Hepatocyte (in vitro differentiated cells): ENCODE results near the gene SH2B2. TPM values are rescaled to one million over a fixed set of nuclear protein-coding genes. Genes with fewer than 3 reads are reported as not detected.
"Not testable (repeated sequence)": the region's sequence is repeated elsewhere in the genome, so short reads cannot be mapped to it uniquely, and the experiment has no call there.

Source experiments
- DNase-seq: peaks from one replicate; pipeline ENCODE4 v3.0.0-alpha.2; 2016; ENCODE audit warnings: low spot score
- H2AFZ ChIP-seq: fragments of 200-600 bp; sonication (generic); 2 replicates; pipeline ENCODE4 v1.6.0; 2016; ENCODE audit warnings: antibody characterized with exemption, mild to moderate bottlenecking
- H3K27ac ChIP-seq: fragments of 200-600 bp; sonication (generic); 2 replicates; pipeline ENCODE4 v1.5.1; 2016; ENCODE audit warnings: mild to moderate bottlenecking
- H3K27me3 ChIP-seq: fragments of 200-600 bp; sonication (generic); 2 replicates; pipeline ENCODE4 v1.6.1; 2016
- H3K36me3 ChIP-seq: fragments of 200-600 bp; sonication (generic); replicated peaks from 2 replicates; pipeline ENCODE4 v1.5.1; 2016; ENCODE audit warnings: low read depth; ENCODE audit not compliant: insufficient read depth
- H3K4me1 ChIP-seq: fragments of 200-600 bp; sonication (generic); 2 replicates; pipeline ENCODE4 v1.5.1; 2016; ENCODE audit warnings: mild to moderate bottlenecking, moderate library complexity; ENCODE audit not compliant: insufficient read depth
- H3K4me2 ChIP-seq: fragments of 200-600 bp; sonication (generic); 2 replicates; pipeline ENCODE4 v1.6.0; 2016
- H3K4me3 ChIP-seq: fragments of 200-600 bp; sonication (generic); 2 replicates; pipeline ENCODE4 v1.5.1; 2016; ENCODE audit warnings: mild to moderate bottlenecking
- H3K79me2 ChIP-seq: fragments of 200-600 bp; sonication (generic); 2 replicates; pipeline ENCODE4 v1.6.0; 2017; ENCODE audit warnings: mild to moderate bottlenecking
- H3K9me2 ChIP-seq: fragments of 200-600 bp; sonication (generic); replicated peaks from 2 replicates; pipeline ENCODE4 v1.6.0; 2017; ENCODE audit warnings: mild to moderate bottlenecking; ENCODE audit not compliant: insufficient read depth
- H3K9me3 ChIP-seq: fragments of 200-600 bp; sonication (generic); 2 replicates; pipeline ENCODE4 v1.5.1; 2016; ENCODE audit warnings: low read depth, mild to moderate bottlenecking
- H4K20me1 ChIP-seq: fragments of 200-600 bp; sonication (generic); 2 replicates; pipeline ENCODE4 v1.6.0; 2016; ENCODE audit warnings: mild to moderate bottlenecking; ENCODE audit not compliant: insufficient read depth, poor library complexity, severe bottlenecking
- CTCF ChIP-seq: fragments of 200-600 bp; sonication (generic); IDR thresholded peaks from 2 replicates; pipeline ENCODE4 v1.5.1; 2016; ENCODE audit warnings: antibody characterized with exemption, mild to moderate bottlenecking; ENCODE audit not compliant: poor library complexity
- EZH2 ChIP-seq: fragments of 200-600 bp; sonication (generic); IDR thresholded peaks from 2 replicates; pipeline ENCODE4 v1.6.1; 2016; ENCODE audit warnings: antibody characterized with exemption, mild to moderate bottlenecking, borderline replicate concordance
- EZH2phosphoT487 ChIP-seq: fragments of 200-600 bp; sonication (generic); IDR thresholded peaks from one replicate; pipeline ENCODE4 v1.6.1; 2018; ENCODE audit warnings: antibody characterized with exemption, mild to moderate bottlenecking, low read depth, moderate library complexity; ENCODE audit not compliant: unreplicated experiment, severe bottlenecking
- WGBS: methylation state at CpG from one replicate; pipeline ENCODE4 v1.1.6; 2016; ENCODE audit warnings: low lambda C conversion rate; ENCODE audit errors: missing lambda C conversion rate; 5-methylcytosine and 5-hydroxymethylcytosine counted together
- polyA plus RNA-seq: library from polyadenylated mRNA; unstranded; fragments of >200 nt; fragmentation: Nextera tagmentation; extraction: Ambion mirVana; gene quantifications from 2 replicates; pipeline ENCODE4 v1.2.1, GENCODE V29; 2016
- total RNA-seq: library from RNA; depleted of rRNA; stranded (reverse); fragments of >200 nt; gene quantifications from 2 replicates; pipeline ENCODE4 v1.2.3, GENCODE V29; 2014

SH2B2 gene
- total and polyA plus RNA-seq, 2 experiments from 2014 or later = 3.2 to 7.1 TPM

- DNase-seq = no peak
- Histone ChIP-seq H3K79me2 (no peaks in the 10 kb centered on the region), H3K4me1 (no peaks in the 10 kb centered on the region), H3K27me3 (no peaks in the 10 kb centered on the region), H3K27ac (no peak overlapping the region), H3K4me3 (no peak overlapping the region), H4K20me1 (no peaks in the 10 kb centered on the region), H3K4me2 (no peak overlapping the region), H3K9me2 (no peaks in the 10 kb centered on the region), H3K36me3 (no peaks in the 10 kb centered on the region), H3K9me3 (no peaks in the 10 kb centered on the region), H2AFZ (no peak overlapping the region)
- 94% methylated on average over 3 of the region's 8 CpGs for WGBS
- TF ChIP-seq EZH2phosphoT487 (no peak), CTCF (no peak), EZH2 (no peak)
Observed at GRCh38 chr7:102322202-102322715, 35.6 kb downstream of the SH2B2 start.

GRCh38 chr7:102323914-102324195 is 37.2 kb downstream of the SH2B2 start:
- Histone ChIP-seq H3K27ac (no peak overlapping the region), H3K4me3 (no peak overlapping the region), H3K36me3 (no peaks in the 10 kb centered on the region), H3K27me3 (no peaks in the 10 kb centered on the region), H3K4me2 (no peak overlapping the region), H3K79me2 (no peaks in the 10 kb centered on the region), H3K4me1 (no peaks in the 10 kb centered on the region), H2AFZ (no peak overlapping the region), H4K20me1 (no peaks in the 10 kb centered on the region), H3K9me3 (no peaks in the 10 kb centered on the region), H3K9me2 (no peaks in the 10 kb centered on the region)
- no peak for DNase-seq
- WGBS = 90% methylated on average over 5 of the region's 5 CpGs
- TF ChIP-seq CTCF = no peak
- no peak for TF ChIP-seq EZH2phosphoT487
- TF ChIP-seq EZH2 = no peak

GRCh38 chr7:102325106-102325505 is 38.4 kb downstream of the SH2B2 start:
- H3K4me2 ChIP-seq, H2AFZ ChIP-seq, H3K9me2 ChIP-seq, H3K79me2 ChIP-seq, H3K36me3 ChIP-seq, DNase-seq, H3K9me3 ChIP-seq, H4K20me1 ChIP-seq, H3K27ac ChIP-seq, H3K27me3 ChIP-seq, H3K4me3 ChIP-seq, H3K4me1 ChIP-seq: not testable (repeated sequence)
- 92% methylated on average over 11 of the region's 11 CpGs for WGBS

GRCh38 chr7:102326157-102326889 is 39.7 kb downstream of the SH2B2 start:
- 90% methylated on average over 11 of the region's 11 CpGs for WGBS
- DNase-seq = no peak
- H3K27me3 ChIP-seq = no peaks in the 10 kb centered on the region

GRCh38 chr7:102327183-102327582 is 40.5 kb downstream of the SH2B2 start:
- H4K20me1 ChIP-seq, H3K4me2 ChIP-seq, H3K79me2 ChIP-seq, H3K4me1 ChIP-seq, H3K9me2 ChIP-seq, H3K27ac ChIP-seq, H2AFZ ChIP-seq, H3K9me3 ChIP-seq, DNase-seq, H3K36me3 ChIP-seq, H3K4me3 ChIP-seq, H3K27me3 ChIP-seq: not testable (repeated sequence)
- 89% methylated on average over 6 of the region's 6 CpGs for WGBS

More at GRCh38 chr7:102326157-102326889, 39.7 kb downstream of the SH2B2 start:
- Histone ChIP-seq H3K36me3 (no peaks in the 10 kb centered on the region), H3K4me2 (no peak overlapping the region), H3K9me3 (no peaks in the 10 kb centered on the region), H3K4me1 (no peaks in the 10 kb centered on the region), H2AFZ (no peak overlapping the region), H3K27ac (no peak overlapping the region), H3K9me2 (no peaks in the 10 kb centered on the region), H3K4me3 (no peak overlapping the region), H3K79me2 (no peaks in the 10 kb centered on the region), H4K20me1 (no peaks in the 10 kb centered on the region)
- TF ChIP-seq EZH2phosphoT487 = no peak
- no peak for TF ChIP-seq CTCF
- TF ChIP-seq EZH2 = no peak

- DNase-seq, H3K9me3 ChIP-seq, H2AFZ ChIP-seq, H4K20me1 ChIP-seq, H3K9me2 ChIP-seq, H3K4me3 ChIP-seq, H3K4me2 ChIP-seq, H3K36me3 ChIP-seq, H3K4me1 ChIP-seq, H3K79me2 ChIP-seq, H3K27me3 ChIP-seq, H3K27ac ChIP-seq: not testable (repeated sequence)
- WGBS = 84% methylated on average over 5 of the region's 5 CpGs
Observed at GRCh38 chr7:102328863-102329262, 42.2 kb downstream of the SH2B2 start.
